HL-60 (cell line): Measurements from ENCODE around the gene PNMA8B.

Experiments
- DNase-seq, 2 experiments: peaks; one replicate each; pipeline ENCODE4 v3.0.0-alpha.2; 2010 to 2020; ENCODE audit warnings: low read depth in 1 of 2, low spot score in 1 of 2
- H3K27ac ChIP-seq: fragments of 250-450 bp; sonication (Bioruptor Pico); replicated peaks from 2 replicates; pipeline ENCODE4 v1.5.1; 2020; ENCODE audit warnings: mild to moderate bottlenecking, moderate library complexity
- H3K27me3 ChIP-seq: fragments of 250-450 bp; sonication (Bioruptor Pico); 2 replicates; pipeline ENCODE4 v1.5.1; 2021; ENCODE audit warnings: mild to moderate bottlenecking, moderate library complexity; ENCODE audit not compliant: insufficient read depth, poor library complexity, severe bottlenecking
- H3K4me3 ChIP-seq: replicated peaks from 2 replicates; pipeline ENCODE4 v1.5.1; 2011; ENCODE audit warnings: mild to moderate bottlenecking, control low read depth, low read length; ENCODE audit not compliant: insufficient read depth
- CTCF ChIP-seq: IDR thresholded peaks from one replicate; pipeline ENCODE4 v1.5.1; 2011; ENCODE audit warnings: low read length, control low read depth, inconsistent platforms; ENCODE audit not compliant: insufficient read depth
- GABPA ChIP-seq: IDR thresholded peaks from 2 replicates; pipeline ENCODE4 v1.6.1; 2012; ENCODE audit warnings: low read depth
- POLR2AphosphoS5 ChIP-seq: IDR thresholded peaks from 2 replicates; pipeline ENCODE4 v1.6.1; 2012; ENCODE audit warnings: low read depth
- REST ChIP-seq: IDR thresholded peaks from 2 replicates; pipeline ENCODE4 v1.6.1; 2012; ENCODE audit warnings: low read depth; ENCODE audit not compliant: insufficient replicate concordance
- SPI1 ChIP-seq: IDR thresholded peaks from 2 replicates; pipeline ENCODE4 v1.6.1; 2012; ENCODE audit warnings: low read depth, mild to moderate bottlenecking, borderline replicate concordance

The PNMA8B gene

GRCh38 chr19:46481223-46481848, 14.3 kb downstream of the PNMA8B start:
- no peak for TF ChIP-seq GABPA
- no peak for TF ChIP-seq REST
- no peak for TF ChIP-seq SPI1
- no peak for TF ChIP-seq CTCF
- TF ChIP-seq POLR2AphosphoS5: no peak
- no peak overlapping the region for H3K4me3 ChIP-seq
- H3K27ac ChIP-seq: no peak overlapping the region
- no peak for DNase-seq
- H3K27me3 ChIP-seq: peaks cover 15% of the 10 kb centered on the region

GRCh38 chr19:46480415-46480814, 15.3 kb downstream of the PNMA8B start:
- Histone ChIP-seq H3K27me3 (peaks cover 15% of the 10 kb centered on the region), H3K27ac (no peak overlapping the region), H3K4me3 (no peak overlapping the region)
- no peak for DNase-seq
- TF ChIP-seq GABPA (no peak), POLR2AphosphoS5 (no peak), SPI1 (no peak), CTCF (no peak), REST (no peak)

- no peak overlapping the region for H3K4me3 ChIP-seq
- H3K27me3 ChIP-seq: peaks cover 12% of the 10 kb centered on the region
- H3K27ac ChIP-seq: no peak overlapping the region
- TF ChIP-seq SPI1: no peak
- TF ChIP-seq GABPA: no peak
- no peak for TF ChIP-seq POLR2AphosphoS5
- TF ChIP-seq REST: no peak
- TF ChIP-seq CTCF: no peak
- DNase-seq: no peak
These were observed 17.2 kb downstream of the PNMA8B start for GRCh38 chr19:46478356-46478986.
